BE2C (cell line): ENCODE measurements around the gene CETN1.

ENCODE experiments used
- DNase-seq: peaks from one replicate; pipeline ENCODE4 v3.0.0-alpha.2; 2020
- H3K27me3 ChIP-seq: fragments of 250-450 bp; sonication (Bioruptor Pico); 2 replicates; pipeline ENCODE4 v1.5.1; 2020; ENCODE audit warnings: mild to moderate bottlenecking
- H3K36me3 ChIP-seq: fragments of 250-450 bp; sonication (Bioruptor Pico); 2 replicates; pipeline ENCODE4 v1.5.1; 2020; ENCODE audit warnings: mild to moderate bottlenecking
- H3K4me1 ChIP-seq: fragments of 250-450 bp; sonication (Bioruptor Pico); 2 replicates; pipeline ENCODE4 v1.5.1; 2020
- H3K4me3 ChIP-seq: 2 replicates; pipeline ENCODE4 v1.5.1; 2011; ENCODE audit warnings: low read depth, low read length
- H3K9me3 ChIP-seq: fragments of 250-450 bp; sonication (Bioruptor Pico); 2 replicates; pipeline ENCODE4 v1.5.1; 2020
- CTCF ChIP-seq: IDR thresholded peaks from 2 replicates; pipeline ENCODE4 v1.5.1; 2012; ENCODE audit warnings: mild to moderate bottlenecking, low read depth, low read length

The CETN1 gene

GRCh38 chr18:623761-624620 is 43.8 kb downstream of the CETN1 start:
- peak; percentile 57 for TF ChIP-seq CTCF
- DNase-seq: peak; percentile 62

GRCh38 chr18:627231-627630 is 47.1 kb downstream of the CETN1 start:
- no peak for DNase-seq
- H3K9me3 ChIP-seq: no peaks in the 10 kb centered on the region
- H3K27me3 ChIP-seq: no peaks in the 10 kb centered on the region
- H3K4me1 ChIP-seq: no peaks in the 10 kb centered on the region
- no peak for TF ChIP-seq CTCF
- no peak overlapping the region for H3K4me3 ChIP-seq
- H3K36me3 ChIP-seq: no peaks in the 10 kb centered on the region

More at GRCh38 chr18:623761-624620, 43.8 kb downstream of the CETN1 start:
- H3K4me3 ChIP-seq: no peak overlapping the region
- H3K36me3 ChIP-seq: no peaks in the 10 kb centered on the region
- peaks cover 3% of the 10 kb centered on the region; the same call in 1 of the 2 replicates for H3K27me3 ChIP-seq
- no peaks in the 10 kb centered on the region for H3K9me3 ChIP-seq
- no peaks in the 10 kb centered on the region for H3K4me1 ChIP-seq

GRCh38 chr18:629269-630150 is 49.3 kb downstream of the CETN1 start:
- Histone ChIP-seq H3K9me3 (no peaks in the 10 kb centered on the region), H3K4me3 (no peak overlapping the region), H3K4me1 (no peaks in the 10 kb centered on the region), H3K27me3 (no peaks in the 10 kb centered on the region), H3K36me3 (no peaks in the 10 kb centered on the region)
- DNase-seq: no peak
- 0 out of 2 replicates have a peak, but pooled peaks have one; percentile 7 for TF ChIP-seq CTCF

- H3K4me1 ChIP-seq: no peaks in the 10 kb centered on the region
- no peaks in the 10 kb centered on the region for H3K9me3 ChIP-seq
- TF ChIP-seq CTCF: no peak
- DNase-seq: no peak
- H3K36me3 ChIP-seq: no peaks in the 10 kb centered on the region
- no peaks in the 10 kb centered on the region for H3K27me3 ChIP-seq
- no peak overlapping the region for H3K4me3 ChIP-seq
Observed at GRCh38 chr18:631560-631959, 51.4 kb downstream of the CETN1 start.
